Progenitor cell of endocrine pancreas (in vitro differentiated cells): ENCODE measurements around the gene KRT79. TPM values are rescaled to one million over a fixed set of nuclear protein-coding genes. Genes with fewer than 3 reads are reported as not detected.

ENCODE experiments used
- DNase-seq: peaks from one replicate; pipeline ENCODE4 v3.0.0; 2021; ENCODE audit warnings: low spot score; ENCODE audit not compliant: unreplicated experiment
- H3K27ac Mint-ChIP-seq: 2 replicates; pipeline ENCODE4 v1.8.0; 2021; ENCODE audit warnings: mild to moderate bottlenecking, moderate library complexity, mixed read lengths
- H3K27me3 Mint-ChIP-seq: 2 replicates; pipeline ENCODE4 v1.8.0; 2021; ENCODE audit warnings: mixed read lengths
- H3K36me3 Mint-ChIP-seq: 2 replicates; pipeline ENCODE4 v1.8.0; 2022; ENCODE audit warnings: mixed read lengths; ENCODE audit not compliant: insufficient read depth
- H3K4me1 Mint-ChIP-seq: 2 replicates; pipeline ENCODE4 v1.8.0; 2021; ENCODE audit warnings: low read depth, mixed read lengths
- H3K4me3 Mint-ChIP-seq: 2 replicates; pipeline ENCODE4 v1.8.0; 2021; ENCODE audit warnings: low read depth, mild to moderate bottlenecking, moderate library complexity, mixed read lengths
- H3K9me3 Mint-ChIP-seq: 2 replicates; pipeline ENCODE4 v1.8.0; 2021; ENCODE audit warnings: low read depth, mixed read lengths
- total RNA-seq: library from RNA; stranded (reverse); gene quantifications from 2 replicates; pipeline ENCODE4 v1.2.1, GENCODE V29; 2021
- TF ChIP-seq, protein P1 (sequence below): fragments of 200-600 bp; sonication (generic); IDR thresholded peaks from one replicate; pipeline ENCODE4 v1.5.0; 2021; ENCODE audit warnings: antibody characterized with exemption, mild to moderate bottlenecking; ENCODE audit not compliant: unreplicated experiment

Gene KRT79
- total RNA-seq, 1 donor from 2014 or later = not detected

- H3K27ac Mint-ChIP-seq = no peak overlapping the region
- DNase-seq = no peak
- H3K9me3 Mint-ChIP-seq = no peaks in the 10 kb centered on the region
- peaks cover 20% of the 10 kb centered on the region for H3K4me1 Mint-ChIP-seq
- H3K4me3 Mint-ChIP-seq = no peak overlapping the region
- no peaks in the 10 kb centered on the region for H3K36me3 Mint-ChIP-seq
- TF ChIP-seq, protein P1, sequence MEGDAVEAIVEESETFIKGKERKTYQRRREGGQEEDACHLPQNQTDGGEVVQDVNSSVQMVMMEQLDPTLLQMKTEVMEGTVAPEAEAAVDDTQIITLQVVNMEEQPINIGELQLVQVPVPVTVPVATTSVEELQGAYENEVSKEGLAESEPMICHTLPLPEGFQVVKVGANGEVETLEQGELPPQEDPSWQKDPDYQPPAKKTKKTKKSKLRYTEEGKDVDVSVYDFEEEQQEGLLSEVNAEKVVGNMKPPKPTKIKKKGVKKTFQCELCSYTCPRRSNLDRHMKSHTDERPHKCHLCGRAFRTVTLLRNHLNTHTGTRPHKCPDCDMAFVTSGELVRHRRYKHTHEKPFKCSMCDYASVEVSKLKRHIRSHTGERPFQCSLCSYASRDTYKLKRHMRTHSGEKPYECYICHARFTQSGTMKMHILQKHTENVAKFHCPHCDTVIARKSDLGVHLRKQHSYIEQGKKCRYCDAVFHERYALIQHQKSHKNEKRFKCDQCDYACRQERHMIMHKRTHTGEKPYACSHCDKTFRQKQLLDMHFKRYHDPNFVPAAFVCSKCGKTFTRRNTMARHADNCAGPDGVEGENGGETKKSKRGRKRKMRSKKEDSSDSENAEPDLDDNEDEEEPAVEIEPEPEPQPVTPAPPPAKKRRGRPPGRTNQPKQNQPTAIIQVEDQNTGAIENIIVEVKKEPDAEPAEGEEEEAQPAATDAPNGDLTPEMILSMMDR = no peak
- peaks cover 27% of the 10 kb centered on the region for H3K27me3 Mint-ChIP-seq
Observed at GRCh38 chr12:52818887-52819420, 15.2 kb downstream of the KRT79 start.

DNA sequence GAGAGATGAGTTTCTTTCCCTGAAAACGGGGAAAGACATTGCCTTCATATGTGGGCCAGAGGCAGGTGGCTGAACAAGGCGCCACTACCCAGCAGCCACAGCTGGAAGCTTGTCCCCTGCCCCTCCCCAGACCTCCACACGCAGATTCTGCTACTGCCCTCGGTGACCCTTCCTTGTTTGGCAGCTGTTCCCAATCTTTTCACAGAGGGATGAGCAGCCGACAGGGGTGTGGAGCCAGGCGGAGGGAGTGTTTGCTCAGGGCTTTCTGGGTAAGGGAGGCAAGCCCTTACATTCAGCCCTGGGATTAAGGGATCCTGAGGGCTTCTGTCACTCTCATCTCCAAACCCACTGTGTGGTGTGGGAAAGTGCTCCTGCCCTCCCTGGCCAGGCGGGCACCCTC lies 15.7 kb downstream of the KRT79 start:
- Mint-ChIP-seq H3K4me1 (peaks cover 24% of the 10 kb centered on the region), H3K4me3 (no peak overlapping the region), H3K27me3 (peaks cover 27% of the 10 kb centered on the region), H3K36me3 (no peaks in the 10 kb centered on the region), H3K27ac (no peak overlapping the region), H3K9me3 (no peaks in the 10 kb centered on the region)
- no peak for DNase-seq
- TF ChIP-seq, protein P1 = no peak

GRCh38 chr12:52817699-52818238 lies 16.3 kb downstream of the KRT79 start:
- H3K27me3 Mint-ChIP-seq = peaks cover 23% of the 10 kb centered on the region
- no peak for DNase-seq
- H3K9me3 Mint-ChIP-seq = no peaks in the 10 kb centered on the region
- H3K4me1 Mint-ChIP-seq = peaks cover 24% of the 10 kb centered on the region
- H3K27ac Mint-ChIP-seq = no peak overlapping the region
- TF ChIP-seq, protein P1 = no peak
- H3K4me3 Mint-ChIP-seq = no peak overlapping the region
- H3K36me3 Mint-ChIP-seq = no peaks in the 10 kb centered on the region

GRCh38 chr12:52817003-52817698 lies 17.0 kb downstream of the KRT79 start:
- no peak for DNase-seq
- peaks cover 26% of the 10 kb centered on the region for H3K27me3 Mint-ChIP-seq

More at GRCh38 chr12:52817003-52817698, 17.0 kb downstream of the KRT79 start:
- Mint-ChIP-seq H3K4me3 (no peak overlapping the region), H3K9me3 (no peaks in the 10 kb centered on the region), H3K4me1 (peaks cover 24% of the 10 kb centered on the region), H3K27ac (no peak overlapping the region), H3K36me3 (no peaks in the 10 kb centered on the region)
- TF ChIP-seq, protein P1 = no peak
